RWPE2 (cell line): ENCODE data around the gene RERE.

Source experiments
- ATAC-seq: fragments of 200-7000 bp; cut with Tn5 transposase; 3 replicates; pipeline ENCODE4 v1.9.1; 2021; ENCODE audit warnings: low read depth
- DNase-seq: peaks from one replicate; pipeline ENCODE4 v3.0.0-alpha.2; 2020; ENCODE audit warnings: low spot score
- H3K27ac ChIP-seq: fragments of 450-650 bp; 2 replicates; pipeline ENCODE4 v1.5.1; 2017; ENCODE audit warnings: mild to moderate bottlenecking; ENCODE audit not compliant: poor library complexity, severe bottlenecking
- H3K27me3 ChIP-seq: fragments of 250-450 bp; sonication (Bioruptor Pico); 2 replicates; pipeline ENCODE4 v1.5.1; 2021; ENCODE audit warnings: mild to moderate bottlenecking, moderate library complexity; ENCODE audit not compliant: insufficient read depth, poor library complexity, severe bottlenecking
- H3K36me3 ChIP-seq: fragments of 250-450 bp; sonication (Bioruptor Pico); 2 replicates; pipeline ENCODE4 v1.5.1; 2020; ENCODE audit warnings: low read depth, mild to moderate bottlenecking, moderate library complexity
- H3K4me1 ChIP-seq: fragments of 250-450 bp; sonication (Bioruptor Pico); 2 replicates; pipeline ENCODE4 v1.5.1; 2021; ENCODE audit warnings: mild to moderate bottlenecking, moderate library complexity; ENCODE audit not compliant: insufficient read depth, poor library complexity, severe bottlenecking
- H3K4me3 ChIP-seq: fragments of 250-450 bp; sonication (Bioruptor Pico); 2 replicates; pipeline ENCODE4 v1.5.1; 2021; ENCODE audit warnings: mild to moderate bottlenecking, moderate library complexity; ENCODE audit not compliant: severe bottlenecking
- H3K9me3 ChIP-seq: fragments of 250-450 bp; sonication (Bioruptor Pico); 2 replicates; pipeline ENCODE4 v1.5.1; 2021; ENCODE audit warnings: mild to moderate bottlenecking, moderate library complexity; ENCODE audit not compliant: severe bottlenecking
- TF ChIP-seq, protein P1 (sequence below): fragments of 450-650 bp; IDR thresholded peaks from one replicate; pipeline ENCODE4 v1.5.1; 2017; ENCODE audit warnings: mild to moderate bottlenecking, moderate library complexity; ENCODE audit not compliant: poor library complexity, severe bottlenecking

Gene RERE

GRCh38 chr1:8676813-8677212, 140.6 kb downstream of the RERE start:
- H3K4me3 ChIP-seq: no peak overlapping the region
- no peak for ATAC-seq
- H3K4me1 ChIP-seq: peaks cover 24% of the 10 kb centered on the region
- no peaks in the 10 kb centered on the region for H3K27me3 ChIP-seq
- no peak for DNase-seq
- TF ChIP-seq, protein P1, sequence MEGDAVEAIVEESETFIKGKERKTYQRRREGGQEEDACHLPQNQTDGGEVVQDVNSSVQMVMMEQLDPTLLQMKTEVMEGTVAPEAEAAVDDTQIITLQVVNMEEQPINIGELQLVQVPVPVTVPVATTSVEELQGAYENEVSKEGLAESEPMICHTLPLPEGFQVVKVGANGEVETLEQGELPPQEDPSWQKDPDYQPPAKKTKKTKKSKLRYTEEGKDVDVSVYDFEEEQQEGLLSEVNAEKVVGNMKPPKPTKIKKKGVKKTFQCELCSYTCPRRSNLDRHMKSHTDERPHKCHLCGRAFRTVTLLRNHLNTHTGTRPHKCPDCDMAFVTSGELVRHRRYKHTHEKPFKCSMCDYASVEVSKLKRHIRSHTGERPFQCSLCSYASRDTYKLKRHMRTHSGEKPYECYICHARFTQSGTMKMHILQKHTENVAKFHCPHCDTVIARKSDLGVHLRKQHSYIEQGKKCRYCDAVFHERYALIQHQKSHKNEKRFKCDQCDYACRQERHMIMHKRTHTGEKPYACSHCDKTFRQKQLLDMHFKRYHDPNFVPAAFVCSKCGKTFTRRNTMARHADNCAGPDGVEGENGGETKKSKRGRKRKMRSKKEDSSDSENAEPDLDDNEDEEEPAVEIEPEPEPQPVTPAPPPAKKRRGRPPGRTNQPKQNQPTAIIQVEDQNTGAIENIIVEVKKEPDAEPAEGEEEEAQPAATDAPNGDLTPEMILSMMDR: no peak
- no peaks in the 10 kb centered on the region for H3K9me3 ChIP-seq
- no peak overlapping the region for H3K27ac ChIP-seq
- H3K36me3 ChIP-seq: no peaks in the 10 kb centered on the region; the same call in 1 of the 2 replicates

DNA sequence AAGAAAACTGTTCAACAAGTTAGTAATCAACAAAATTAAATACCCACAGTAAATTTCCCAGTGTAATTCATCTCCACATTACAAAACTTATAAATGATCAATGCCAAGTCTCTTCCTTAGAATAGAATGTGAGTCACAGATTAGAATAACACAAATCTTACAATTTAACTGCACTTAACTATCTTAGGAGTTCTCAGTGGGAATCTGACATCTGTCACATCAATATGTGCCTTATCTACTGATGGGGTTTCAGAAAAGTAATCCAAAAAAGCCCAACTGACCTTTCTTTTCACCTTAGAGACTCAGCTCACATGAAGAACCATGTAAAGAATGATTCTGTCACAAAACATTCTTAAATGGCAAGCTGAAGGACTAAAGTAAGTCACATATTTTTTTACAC, 141.4 kb downstream of the RERE start:
- H3K27me3 ChIP-seq: no peaks in the 10 kb centered on the region
- DNase-seq: no peak
- TF ChIP-seq, protein P1: no peak
- no peak overlapping the region for H3K4me3 ChIP-seq
- no peaks in the 10 kb centered on the region for H3K9me3 ChIP-seq
- no peak for ATAC-seq
- no peak overlapping the region for H3K27ac ChIP-seq
- no peaks in the 10 kb centered on the region; the same call in 1 of the 2 replicates for H3K36me3 ChIP-seq
- H3K4me1 ChIP-seq: peaks cover 17% of the 10 kb centered on the region

- H3K9me3 ChIP-seq: no peaks in the 10 kb centered on the region
- TF ChIP-seq, protein P1: no peak
- H3K27ac ChIP-seq: no peak overlapping the region
- no peak overlapping the region for H3K4me3 ChIP-seq
- no peak for DNase-seq
- H3K27me3 ChIP-seq: no peaks in the 10 kb centered on the region
- peaks cover 13% of the 10 kb centered on the region for H3K4me1 ChIP-seq
- H3K36me3 ChIP-seq: no peaks in the 10 kb centered on the region; the same call in 1 of the 2 replicates
- peak; percentile 87 for ATAC-seq
Observed at GRCh38 chr1:8674912-8675311, 142.5 kb downstream of the RERE start.

DNA sequence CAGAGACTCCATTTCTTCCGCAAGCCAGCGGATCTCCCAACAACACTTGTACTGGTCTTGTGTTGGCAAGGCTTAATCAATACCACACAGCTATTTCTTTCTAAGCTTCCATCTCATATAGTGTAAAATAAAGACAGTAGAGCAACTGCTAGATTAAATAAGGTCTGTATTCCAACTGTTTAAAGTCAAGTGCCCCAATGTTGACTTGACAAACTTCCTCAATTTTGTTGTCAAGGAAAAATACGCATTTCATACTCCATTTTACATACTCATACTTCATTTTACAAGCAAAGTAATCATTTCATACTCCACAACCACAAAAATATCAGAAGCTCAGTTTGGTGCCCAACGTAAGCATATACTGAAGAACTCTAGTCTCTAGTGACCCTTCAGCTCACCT, 143.0 kb downstream of the RERE start:
- H3K4me3 ChIP-seq: no peak overlapping the region
- no peak for DNase-seq
- no peak for ATAC-seq
- peaks cover 9% of the 10 kb centered on the region for H3K4me1 ChIP-seq
- H3K27ac ChIP-seq: no peak overlapping the region
- H3K36me3 ChIP-seq: no peaks in the 10 kb centered on the region; the same call in 1 of the 2 replicates
- TF ChIP-seq, protein P1: no peak
- no peaks in the 10 kb centered on the region for H3K27me3 ChIP-seq
- H3K9me3 ChIP-seq: no peaks in the 10 kb centered on the region

- no peaks in the 10 kb centered on the region for H3K9me3 ChIP-seq
- H3K27me3 ChIP-seq: no peaks in the 10 kb centered on the region
- no peak overlapping the region for H3K4me3 ChIP-seq
- ATAC-seq (no peak), DNase-seq (no peak)
- TF ChIP-seq, protein P1: peak; percentile 79
- peaks cover 15% of the 10 kb centered on the region for H3K4me1 ChIP-seq
- no peaks in the 10 kb centered on the region; the same call in 1 of the 2 replicates for H3K36me3 ChIP-seq
- no peak overlapping the region for H3K27ac ChIP-seq
Observed at GRCh38 chr1:8671306-8671917, 146.0 kb downstream of the RERE start.
